HL-60/S4 (cell line): Measurements from ENCODE around the gene ARL6IP6.

Experiments used
- in situ Hi-C: fragments of 300-500 bp; cut with MboI; formaldehyde crosslinking; loops from 2 replicates; pipeline ENCODE4 v1.14.3; 2022; ENCODE audit warnings: low sequenced_read_pairs

ARL6IP6 gene

DNA sequence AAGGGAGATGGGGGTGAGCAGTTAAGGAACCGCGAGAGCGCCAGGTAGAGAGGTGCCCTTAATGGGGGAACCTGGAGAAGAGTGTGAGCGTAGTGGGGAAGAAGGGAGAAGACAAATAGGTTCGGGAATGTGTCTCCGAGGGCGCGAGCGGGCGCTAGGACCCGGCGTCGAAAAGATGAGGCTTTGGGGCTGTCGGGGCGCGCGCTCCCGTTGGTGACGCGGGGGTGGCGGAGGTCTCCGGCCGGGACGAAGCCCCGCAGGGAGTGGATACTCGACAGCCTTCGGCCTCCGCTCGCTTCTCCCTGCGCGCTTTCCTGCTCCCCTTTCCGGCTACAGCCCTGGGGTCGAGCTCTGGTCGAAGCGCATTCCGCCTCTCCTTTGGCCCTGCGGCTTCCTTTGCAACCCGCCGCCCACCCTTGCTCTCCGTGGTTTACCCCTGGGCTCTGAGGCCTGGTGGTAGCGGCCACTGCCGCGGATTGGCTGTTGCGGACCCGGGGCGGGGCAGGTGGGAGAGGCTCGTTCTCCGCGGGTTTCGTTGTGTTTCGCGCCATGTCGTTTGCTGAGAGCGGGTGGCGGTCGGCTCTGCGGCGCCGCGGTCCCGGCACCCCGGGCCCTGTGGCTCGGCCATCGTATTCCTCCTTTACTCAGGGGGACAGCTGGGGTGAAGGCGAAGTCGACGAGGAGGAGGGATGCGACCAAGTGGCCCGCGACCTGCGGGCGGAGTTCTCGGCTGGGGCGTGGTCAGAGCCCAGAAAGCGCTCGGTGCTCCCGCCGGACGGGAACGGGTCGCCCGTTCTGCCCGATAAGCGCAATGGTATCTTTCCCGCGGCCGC, at the start of gene ARL6IP6:
Gene ARL6IP6, plus strand, starts transcription at position 545 of the 833 bp plus-strand sequence. Its CDS starts 5 bp downstream, at position 550.
- in situ Hi-C loops: no loop called here

DNA sequence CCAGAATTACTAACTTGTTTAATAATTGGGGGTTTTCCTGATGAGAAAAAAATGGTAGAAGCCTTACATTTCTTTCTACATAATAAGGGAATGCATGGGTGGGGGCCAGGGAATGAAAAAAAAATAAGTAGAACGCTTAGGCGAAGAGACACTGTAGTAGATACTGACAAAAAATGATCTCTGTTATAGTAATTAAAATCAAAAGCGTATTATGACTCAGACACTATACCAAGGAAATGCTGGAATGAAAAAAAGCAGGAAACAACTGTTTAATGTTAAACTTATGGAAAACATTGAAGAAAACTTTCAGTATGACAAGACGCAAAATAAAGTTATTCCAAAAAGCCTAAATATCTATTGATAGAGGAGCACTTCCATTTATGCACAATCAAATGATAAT, 44.1 kb upstream of the ARL6IP6 start:
- in situ Hi-C loops: no loop called here

DNA sequence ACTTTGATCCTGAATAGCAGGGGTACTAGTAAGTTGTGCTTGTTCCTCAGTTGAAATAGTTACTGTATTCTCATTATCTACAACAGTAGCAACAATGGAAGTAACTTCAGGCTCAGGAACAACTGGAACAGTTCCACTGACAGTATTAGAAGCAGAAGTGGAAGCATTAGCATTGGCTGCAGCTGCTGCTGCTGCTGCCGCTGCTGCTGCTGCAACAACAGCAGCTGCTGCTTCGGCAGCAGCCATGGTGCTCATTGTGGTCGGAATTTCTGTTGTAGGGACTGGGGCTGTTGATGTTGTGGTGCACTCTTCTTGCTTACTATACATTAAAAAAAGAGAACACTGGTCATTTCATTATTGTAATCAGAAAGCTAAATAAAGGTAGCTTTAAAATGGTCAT, 42.0 kb upstream of the ARL6IP6 start:
- in situ Hi-C loops: no loop called here

GRCh38 chr2:152678808-152679207, 39.6 kb upstream of the ARL6IP6 start:
- in situ Hi-C loops: no loop called here

DNA sequence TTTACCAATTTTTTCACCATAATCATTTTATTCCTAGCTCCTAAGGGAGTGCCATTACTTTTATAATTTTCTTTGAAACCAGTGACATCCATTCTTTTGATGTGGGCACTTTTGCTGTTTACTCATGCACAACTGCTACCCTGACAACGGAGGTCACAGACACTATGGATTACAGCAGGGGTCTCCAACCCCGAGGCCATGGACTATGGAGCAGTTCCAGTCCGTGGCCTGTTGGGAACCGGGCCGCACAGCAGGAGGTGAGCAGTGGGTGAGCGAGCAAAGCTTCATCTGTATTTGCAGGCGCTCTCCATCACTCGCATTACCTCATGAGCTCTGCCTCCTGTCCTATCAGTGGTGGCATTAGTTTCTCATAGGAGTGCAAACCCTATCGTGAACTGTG, 35.8 kb upstream of the ARL6IP6 start:
- in situ Hi-C loops: no loop called here

GRCh38 chr2:152683400-152683799, 35.0 kb upstream of the ARL6IP6 start:
- in situ Hi-C loops: no loop called here

- in situ Hi-C loops: no loop called here
Observed at GRCh38 chr2:152686321-152686720, 32.1 kb upstream of the ARL6IP6 start.

- in situ Hi-C loops: no loop called here
Observed at GRCh38 chr2:152693033-152693432, 25.4 kb upstream of the ARL6IP6 start.

DNA sequence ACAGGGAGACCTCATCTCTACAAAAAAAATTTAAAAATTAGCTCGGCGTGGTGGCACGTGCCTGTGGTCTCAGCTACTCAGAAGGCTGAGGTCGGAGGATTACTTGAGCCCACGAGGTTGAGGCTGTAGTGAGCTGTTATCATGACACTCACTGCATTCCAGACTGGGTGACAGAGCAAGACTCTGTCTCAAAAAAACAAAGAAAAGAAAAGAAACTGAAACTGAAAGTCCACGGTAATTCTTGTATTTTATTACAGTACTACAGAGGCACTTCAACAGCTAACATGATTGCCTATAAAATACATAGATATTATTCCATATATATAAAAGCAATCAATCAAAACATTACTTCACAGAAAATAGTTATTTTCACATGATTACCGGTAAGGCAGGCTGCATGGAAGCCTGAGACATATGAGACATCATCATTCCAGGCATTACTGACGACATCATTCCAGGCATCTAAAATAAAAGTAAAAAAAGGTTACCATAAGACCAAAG, 24.2 kb upstream of the ARL6IP6 start:
- in situ Hi-C loops: no loop called here

- in situ Hi-C loops: no loop called here
Observed at GRCh38 chr2:152695763-152696162, 22.7 kb upstream of the ARL6IP6 start.

DNA sequence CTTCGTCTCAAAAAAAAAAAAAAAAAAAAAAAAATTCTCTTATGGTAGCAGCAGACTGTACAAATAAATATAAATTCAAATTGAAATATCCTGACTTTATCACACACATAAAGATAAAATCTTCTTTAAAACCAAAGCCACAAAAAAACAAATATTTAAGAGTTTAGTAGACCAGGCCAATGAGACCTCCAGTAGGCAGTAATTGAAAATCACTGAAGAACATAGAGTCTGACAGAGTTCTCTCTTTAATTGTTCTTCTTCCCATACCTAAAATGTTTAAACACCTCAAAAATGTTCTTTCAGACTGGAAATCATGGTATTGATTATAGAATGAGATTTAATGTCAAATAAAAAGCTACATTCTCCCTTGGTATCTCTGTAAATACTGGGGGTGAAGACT, 21.9 kb upstream of the ARL6IP6 start:
- in situ Hi-C loops: no loop called here

GRCh38 chr2:152701198-152701597, 17.2 kb upstream of the ARL6IP6 start:
- in situ Hi-C loops: no loop called here

- in situ Hi-C loops: no loop called here
Observed at GRCh38 chr2:152706477-152707021, 11.9 kb upstream of the ARL6IP6 start.

DNA sequence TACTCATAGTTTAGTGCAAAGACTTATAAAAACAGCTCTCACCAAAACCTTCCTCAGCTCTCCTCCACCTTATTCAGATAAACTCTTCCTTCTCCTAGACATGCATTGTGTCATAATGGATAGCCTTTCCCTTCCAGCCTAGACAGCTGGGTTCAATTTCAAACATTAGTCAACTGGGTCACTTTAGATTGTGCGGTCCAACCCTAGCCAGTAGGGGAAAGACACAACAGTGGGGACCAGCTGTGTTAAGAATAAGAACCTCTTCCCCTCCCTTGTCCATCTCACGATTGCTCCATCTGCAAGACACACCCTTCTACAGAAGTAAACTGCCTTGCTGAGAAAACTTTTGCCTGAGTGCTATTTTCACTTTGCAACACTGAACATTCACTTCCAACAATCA, 9.7 kb upstream of the ARL6IP6 start:
- in situ Hi-C loops: no loop called here

DNA sequence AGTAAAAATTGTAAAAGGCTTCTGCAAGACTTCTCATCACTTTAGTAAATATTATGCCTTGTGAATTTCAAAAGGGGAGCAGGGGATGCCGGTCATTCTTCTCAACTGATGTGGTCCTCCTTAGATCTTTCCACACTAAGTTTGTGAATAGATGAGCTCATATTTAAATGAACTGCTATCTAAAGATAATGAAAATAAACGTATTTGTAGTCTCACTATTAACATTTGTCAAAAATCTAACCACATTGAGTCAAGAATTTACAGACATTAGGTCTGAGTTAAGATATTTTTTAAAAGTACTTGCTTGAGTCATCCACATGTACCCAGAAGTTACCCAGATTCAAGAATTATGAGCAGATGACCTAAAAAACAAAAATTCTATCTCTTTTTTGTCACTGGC, 7.7 kb upstream of the ARL6IP6 start:
- in situ Hi-C loops: no loop called here

DNA sequence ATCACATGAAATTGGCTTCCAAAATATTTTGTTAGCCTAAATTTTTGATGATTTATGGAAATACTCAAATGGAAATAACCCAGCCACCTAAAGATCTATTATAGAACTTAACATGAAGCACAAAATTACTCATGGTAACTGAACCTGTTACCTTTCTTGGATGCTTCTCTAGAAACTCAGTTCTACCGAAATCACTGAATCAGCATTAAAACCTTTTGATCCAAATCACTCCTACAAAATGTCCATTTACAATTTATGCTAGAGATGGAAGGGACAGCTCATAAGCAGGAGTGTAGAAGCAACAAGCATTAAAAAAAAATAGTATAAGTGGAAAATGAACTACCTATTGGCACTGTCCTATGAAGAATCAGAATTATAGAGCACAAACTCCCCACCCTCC, 3.3 kb upstream of the ARL6IP6 start:
- in situ Hi-C loops: no loop called here

DNA sequence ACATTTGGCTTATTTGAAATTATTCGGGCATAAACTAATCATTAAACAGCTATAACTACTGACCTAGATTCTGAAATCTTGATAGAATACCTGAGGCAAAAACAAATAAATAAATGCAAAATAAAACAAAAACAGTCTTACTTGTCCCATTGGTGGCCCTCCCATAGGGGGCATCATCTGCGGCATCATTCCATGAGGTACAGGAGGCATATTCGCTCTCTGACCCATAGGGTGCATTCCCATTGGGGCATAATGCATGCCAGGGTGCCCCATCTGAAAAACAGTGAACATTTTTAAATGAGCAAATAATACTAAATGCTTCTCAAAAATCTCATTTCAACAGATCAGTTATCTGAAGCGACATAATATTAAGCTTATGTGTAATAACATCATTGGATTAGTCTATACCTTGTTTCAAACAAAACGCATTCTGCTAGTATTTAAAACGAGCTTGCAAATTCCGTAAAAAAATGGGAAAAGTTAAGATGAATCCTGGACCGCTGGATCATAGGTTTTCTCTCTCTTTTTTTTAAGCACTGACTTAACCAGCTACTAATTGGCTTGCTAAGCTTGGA, 2.5 kb upstream of the ARL6IP6 start:
- in situ Hi-C loops: no loop called here

DNA sequence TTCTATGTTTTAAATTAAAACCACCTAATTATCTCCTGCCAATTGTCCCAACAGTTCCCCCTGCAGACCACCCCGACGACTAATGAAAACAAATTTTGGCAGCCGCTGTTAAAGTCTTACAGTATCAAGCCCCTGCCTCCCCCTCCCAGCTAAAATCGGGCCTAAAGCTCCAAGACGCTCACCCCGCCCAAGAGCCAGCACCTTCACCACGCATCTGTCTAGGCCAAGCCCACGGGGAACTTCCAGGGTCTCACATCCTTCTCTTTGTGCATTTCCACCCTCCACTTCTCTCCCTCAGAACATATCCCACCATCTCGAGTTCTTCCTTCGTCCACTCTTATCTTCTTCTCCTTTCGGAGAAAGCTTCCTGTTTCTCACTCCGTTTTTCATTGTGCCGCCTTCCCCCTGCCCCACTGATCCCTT, 1.6 kb upstream of the ARL6IP6 start:
- in situ Hi-C loops: no loop called here

DNA sequence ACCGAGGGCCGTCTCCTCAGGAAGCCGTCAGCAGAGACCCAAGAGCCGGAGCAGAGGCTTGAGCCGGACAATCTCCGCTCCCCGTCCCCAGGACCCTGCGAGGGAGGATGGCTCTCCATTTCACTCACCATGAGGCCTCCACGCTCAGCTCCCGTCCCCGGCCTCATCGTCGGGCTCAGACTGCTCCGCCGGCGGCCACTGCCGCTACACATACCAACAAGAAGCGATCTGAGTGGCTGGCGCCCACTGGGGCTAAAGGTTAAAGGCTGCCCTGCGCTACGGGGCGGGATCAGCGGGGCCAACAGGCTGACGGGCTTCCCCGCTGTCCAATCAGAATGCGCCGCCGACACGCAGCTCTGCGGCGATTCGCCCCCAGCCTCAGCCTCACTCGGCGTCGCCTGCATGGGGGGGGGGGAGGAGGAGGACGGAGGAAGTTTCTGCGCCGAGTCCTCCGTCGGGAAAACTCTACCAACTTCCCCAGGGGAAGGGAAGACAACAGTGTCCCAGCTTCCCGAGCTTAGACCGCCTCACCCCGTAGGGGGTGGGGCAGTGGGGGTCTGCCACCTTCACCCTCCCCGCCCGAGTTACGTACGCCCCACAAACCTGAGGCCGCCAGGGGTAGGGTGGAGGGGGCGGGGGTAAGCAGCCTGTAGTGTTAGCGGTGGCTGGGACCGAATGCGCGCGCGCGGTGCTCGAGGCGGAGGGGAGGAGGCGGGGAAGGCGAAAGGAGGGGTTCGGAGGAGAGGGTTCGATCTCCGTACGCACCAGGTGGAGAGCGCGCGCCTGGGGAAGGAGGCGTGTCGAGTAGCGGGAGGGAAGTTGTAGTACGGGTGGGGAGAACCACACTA, 968 bp upstream of the ARL6IP6 start, which contains the start of gene PRPF40A:
Gene PRPF40A, minus strand, starts transcription at position 234 of the 848 bp plus-strand sequence. Its CDS starts 22 bp downstream, at position 212.
- in situ Hi-C loops: no loop called here

DNA sequence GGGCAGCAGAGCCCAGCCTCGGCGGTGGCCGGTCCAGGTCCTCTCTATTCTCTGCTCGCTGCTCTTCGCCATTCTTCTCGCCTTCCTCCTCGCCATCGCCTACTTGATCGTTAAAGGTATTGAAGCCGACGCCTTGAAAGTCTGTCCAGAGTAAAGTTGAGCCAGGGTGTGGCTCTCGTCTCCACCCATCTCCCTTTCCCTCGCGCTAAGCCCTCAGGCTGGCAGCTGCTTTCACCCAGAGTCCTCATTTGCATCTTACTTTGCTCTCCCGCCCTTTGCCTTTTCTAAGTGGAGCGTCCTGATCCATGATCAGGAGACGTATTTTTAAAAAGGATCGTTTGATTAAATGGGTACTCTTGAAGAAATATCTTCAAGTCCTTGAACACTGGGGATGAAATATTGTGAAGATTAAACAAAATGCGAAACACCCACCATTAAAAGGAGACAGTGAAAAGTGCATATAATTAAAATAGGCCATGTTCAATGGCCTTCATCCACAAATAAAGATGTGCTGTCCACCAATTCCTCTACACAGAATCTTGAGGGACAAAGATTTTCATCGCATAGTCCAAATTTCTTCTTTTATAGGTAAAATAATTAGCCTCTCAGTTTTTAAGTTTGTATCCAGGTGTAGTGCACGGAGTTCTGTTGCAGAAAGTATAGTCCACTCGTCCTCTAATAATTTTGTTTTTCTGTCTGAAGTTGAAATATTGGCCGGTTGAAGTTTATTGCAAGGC, 657 bp downstream of the ARL6IP6 start:
- in situ Hi-C loops: no loop called here
